Prostate gland (tissue), 2 donors: ENCODE measurements around the gene LCN12. TPM values are rescaled to one million over a fixed set of nuclear protein-coding genes. Genes with fewer than 3 reads are reported as not detected.
A peak's percentile ranks its signal among the peaks of the same experiment; 100 is the strongest.
"Not testable (repeated sequence)": the region's sequence is repeated elsewhere in the genome, so short reads cannot be mapped to it uniquely, and the experiment has no call there.

Source experiments
- DNase-seq: peaks from one replicate; pipeline ENCODE4 v3.0.0-alpha.2; 2019; ENCODE audit warnings: low spot score
- H3K27ac ChIP-seq, 2 donors: fragments of 200-600 bp; sonication (generic); 2 replicates each; pipeline ENCODE4 v1.5.1; 2017 to 2019
- H3K27me3 ChIP-seq: fragments of 200-600 bp; sonication (generic); replicated peaks from 2 replicates; pipeline ENCODE4 v1.5.1; 2019; ENCODE audit not compliant: insufficient read depth
- H3K36me3 ChIP-seq, 2 donors: fragments of 200-600 bp; sonication (generic); 1 replicate in 1 of 2; 2 replicates in 1 of 2; pipeline versions ENCODE4 v1.5.1 to v1.8.1; 2017 to 2019
- H3K4me1 ChIP-seq: fragments of 200-600 bp; sonication (generic); replicated peaks from 2 replicates; pipeline ENCODE4 v1.5.1; 2019
- H3K4me3 ChIP-seq, 2 donors: fragments of 200-600 bp; sonication (generic); 2 replicates each; pipeline ENCODE4 v1.5.1; 2017 to 2019
- H3K9me3 ChIP-seq: fragments of 200-600 bp; sonication (generic); 2 replicates; pipeline ENCODE4 v1.5.1; 2017
- CTCF ChIP-seq, 4 experiments: fragments of 200-600 bp in 2 of 4; fragments of 450-650 bp in 2 of 4; sonication (generic) in 2 of 4; IDR thresholded peaks; 1 replicate in 3 of 4; 2 replicates in 1 of 4; pipeline ENCODE4 v1.5.1; 2016 to 2019; ENCODE audit warnings: antibody characterized with exemption in 4 of 4, mild to moderate bottlenecking in 2 of 4, moderate library complexity in 2 of 4
- WGBS: methylation state at CpG from one replicate; pipeline ENCODE4 v1.1.5; 2018; 5-methylcytosine and 5-hydroxymethylcytosine counted together
- intact Hi-C: fragments of 100-400 bp; cut with DNase I; formaldehyde crosslinking; loops from one replicate; pipeline ENCODE4 v1.14.2; 2022
- total RNA-seq, 2 donors: library from RNA; depleted of rRNA; stranded (reverse); fragments of >200 nt; gene quantifications; one replicate each; pipeline ENCODE4 v1.1.0, GENCODE V29; 2016

Gene LCN12
- total RNA-seq, 2 donors from 2014 or later: 4.1 to 13.7 TPM

GRCh38 chr9:137004285-137004684, 52.2 kb downstream of the LCN12 start:
- H3K36me3 ChIP-seq, intact Hi-C loops, H3K9me3 ChIP-seq, DNase-seq, H3K4me1 ChIP-seq, H3K27ac ChIP-seq, H3K4me3 ChIP-seq, H3K27me3 ChIP-seq: not testable (repeated sequence)
- TF ChIP-seq CTCF (IDR thresholded peaks at IDR 0.05): peak in 2 of 4 experiments; percentile 43 to 54
- 52% methylated on average over 15 of the region's 17 CpGs for WGBS

Other genes starting within 250 kb of the LCN12 start
- 10 to 100 TPM; 18.9 to 27.8 TPM for gene DIPK1B, start 239.7 kb upstream of the LCN12 start, total RNA-seq
- 10 to 100 TPM in 1 of 2 donors, 1 to 10 TPM in 1; 3.9 to 14.8 TPM for gene LCN10, start 209.3 kb upstream of the LCN12 start, total RNA-seq
- 10 to 100 TPM in 1 of 2 donors, 1 to 10 TPM in 1; 7.8 to 16.2 TPM for gene LCN6, start 203.7 kb upstream of the LCN12 start, total RNA-seq
- gene LCN8, start 194.0 kb upstream of the LCN12 start, total RNA-seq: not detected
- under 1 TPM in 1 of 2 donors, not detected in 1; 0.40 TPM for gene LCN15, start 187.8 kb upstream of the LCN12 start, total RNA-seq
- gene TMEM141, start 160.9 kb upstream of the LCN12 start, total RNA-seq: 100 to 1,000 TPM; 181 to 335 TPM
- 10 to 100 TPM in 1 of 2 donors, 1 to 10 TPM in 1; 9.5 to 45.0 TPM for gene CCDC183, start 155.9 kb upstream of the LCN12 start, total RNA-seq
- 100 to 1,000 TPM in 1 of 2 donors, 10 to 100 TPM in 1; 76.6 to 124 TPM for gene RABL6, start 144.3 kb upstream of the LCN12 start, total RNA-seq
- 10 to 100 TPM in 1 of 2 donors, 1 to 10 TPM in 1; 3.6 to 10.1 TPM for gene AJM1, start 109.8 kb upstream of the LCN12 start, total RNA-seq
- 100 to 1,000 TPM; 139 to 212 TPM for gene PHPT1, start 102.9 kb upstream of the LCN12 start, total RNA-seq
- gene MAMDC4, start 99.9 kb upstream of the LCN12 start, total RNA-seq: 10 to 100 TPM in 1 of 2 donors, 1 to 10 TPM in 1; 5.2 to 17.7 TPM
- 100 to 1,000 TPM; 399 to 528 TPM for gene EDF1, start 86.0 kb upstream of the LCN12 start, total RNA-seq
- 10 to 100 TPM; 23.6 to 24.2 TPM for gene TRAF2, start 65.8 kb upstream of the LCN12 start, total RNA-seq
- 100 to 1,000 TPM; 199 to 304 TPM for gene FBXW5, start 7.5 kb upstream of the LCN12 start, total RNA-seq
- not detected for gene C8G, start 7.0 kb upstream of the LCN12 start, total RNA-seq
- gene PTGDS, start 25.2 kb downstream of the LCN12 start, total RNA-seq: 1,000 to 10,000 TPM in 1 of 2 donors, 10 to 100 TPM in 1; 59.4 to 5,242 TPM
- 10 to 100 TPM in 1 of 2 donors, under 1 TPM in 1; 0.41 to 22.5 TPM for gene LCNL1, start 30.7 kb downstream of the LCN12 start, total RNA-seq
- gene PAXX, start 40.1 kb downstream of the LCN12 start, total RNA-seq: 10 to 100 TPM; 61.6 to 71.8 TPM
- 1 to 10 TPM; 4.2 to 6.7 TPM for gene CLIC3, start 44.3 kb downstream of the LCN12 start, total RNA-seq
- gene ABCA2, start 76.0 kb downstream of the LCN12 start, total RNA-seq: 10 to 100 TPM; 27.4 to 79.1 TPM
- under 1 TPM in 1 of 2 donors, not detected in 1; 0.57 TPM for gene FUT7, start 79.8 kb downstream of the LCN12 start, total RNA-seq
- gene NPDC1, start 93.9 kb downstream of the LCN12 start, total RNA-seq: 100 to 1,000 TPM; 384 to 427 TPM
- gene ENTPD2, start 101.8 kb downstream of the LCN12 start, total RNA-seq: 10 to 100 TPM in 1 of 2 donors, 1 to 10 TPM in 1; 9.8 to 10.9 TPM
- 10 to 100 TPM in 1 of 2 donors, 1 to 10 TPM in 1; 7.2 to 17.2 TPM for gene SAPCD2, start 118.3 kb downstream of the LCN12 start, total RNA-seq
- 10 to 100 TPM in 1 of 2 donors, 1 to 10 TPM in 1; 8.2 to 19.9 TPM for gene UAP1L1, start 125.2 kb downstream of the LCN12 start, total RNA-seq
- 100 to 1,000 TPM in 1 of 2 donors, 10 to 100 TPM in 1; 67.4 to 107 TPM for gene MAN1B1, start 134.7 kb downstream of the LCN12 start, total RNA-seq
- 100 to 1,000 TPM; 147 to 235 TPM for gene DPP7, start 162.5 kb downstream of the LCN12 start, total RNA-seq
- 1 to 10 TPM in 1 of 2 donors, under 1 TPM in 1; 0.59 to 1.8 TPM for gene GRIN1, start 186.9 kb downstream of the LCN12 start, total RNA-seq
- 100 to 1,000 TPM; 183 to 582 TPM for gene LRRC26, start 217.8 kb downstream of the LCN12 start, total RNA-seq
- 1 to 10 TPM in 1 of 2 donors, not detected in 1; 3.1 TPM for gene TMEM210, start 219.8 kb downstream of the LCN12 start, total RNA-seq
- gene ANAPC2, start 236.3 kb downstream of the LCN12 start, total RNA-seq: 10 to 100 TPM; 32.5 to 64.5 TPM
- 100 to 1,000 TPM; 114 to 124 TPM for gene SSNA1, start 236.4 kb downstream of the LCN12 start, total RNA-seq
- 10 to 100 TPM; 26.1 to 30.4 TPM for gene TPRN, start 248.5 kb downstream of the LCN12 start, total RNA-seq